Endothelial cell of umbilical vein (primary cell): ENCODE results near the gene CACNA1B. TPM values are rescaled to one million over a fixed set of nuclear protein-coding genes. Genes with fewer than 3 reads are reported as not detected.

Experiments used
- BruUV-seq: library from RNA; stranded (reverse); fragments of 400-500 nt; replicated peaks from 2 replicates; lab custom pipeline; 2021; lab: Mats Ljungman, UMichigan
- CTCF ChIA-PET: fragments of 300-600, 350-600 bp; sonication (Branson Sonifier 250); formaldehyde crosslinking; loops from one replicate; lab custom pipeline; 2021; ENCODE audit warnings: antibody characterized with exemption, inconsistent platforms; lab: Charles Lee
- POLR2A ChIA-PET: fragments of 300-600, 350-600 bp; sonication (Branson Sonifier 250); formaldehyde crosslinking; loops from one replicate; lab custom pipeline; 2021; ENCODE audit warnings: antibody characterized with exemption, inconsistent platforms; lab: Charles Lee
- DNase-seq: peaks from one replicate; pipeline ENCODE4 v3.0.0-alpha.2; 2011; ENCODE audit warnings: low read depth, low spot score
- FAIRE-seq: peaks from 2 replicates; lab custom pipeline; 2011; peaks lifted over from hg19 to GRCh38; lab: Jason Lieb, UNC
- H2AFZ ChIP-seq: 2 replicates; pipeline ENCODE4 v1.6.0; 2012; ENCODE audit warnings: low read depth, low read length, control low read depth, inconsistent platforms
- H3K27ac ChIP-seq: 2 replicates; pipeline ENCODE4 v1.5.1; 2011; ENCODE audit warnings: low read depth, mild to moderate bottlenecking, control low read depth, low read length, moderate library complexity; ENCODE audit not compliant: insufficient read depth
- H3K27me3 ChIP-seq, 2 experiments: 2 replicates each; pipeline versions ENCODE4 v1.6.0 to v1.6.1; 2011; ENCODE audit warnings: low read length in 2 of 2, mixed read lengths in 1 of 2; ENCODE audit not compliant: control insufficient read depth in 2 of 2, insufficient read depth in 2 of 2
- H3K36me3 ChIP-seq, 2 experiments: 2 replicates in 1 of 2; 3 replicates in 1 of 2; pipeline ENCODE4 v1.5.1; 2011; ENCODE audit warnings: low read length in 2 of 2, mild to moderate bottlenecking in 1 of 2, moderate library complexity in 1 of 2; ENCODE audit not compliant: control insufficient read depth in 2 of 2, insufficient read depth in 2 of 2; ENCODE audit errors: extremely low read depth in 1 of 2
- H3K4me1 ChIP-seq: 3 replicates; pipeline ENCODE4 v1.5.1; 2011; ENCODE audit warnings: mild to moderate bottlenecking, low read length; ENCODE audit not compliant: control insufficient read depth, insufficient read depth; ENCODE audit errors: extremely low read depth
- H3K4me2 ChIP-seq: 2 replicates; pipeline ENCODE4 v1.6.1; 2011; ENCODE audit warnings: low read length, control low read depth, mixed read lengths; ENCODE audit not compliant: insufficient read depth
- H3K4me3 ChIP-seq, 3 experiments: fragments of 200-600 bp in 1 of 3; sonication (generic), shearing (Covaris generic) in 1 of 3; replicated peaks in 1 of 3; 2 replicates each; pipeline ENCODE4 v1.5.1; 2011 to 2016; ENCODE audit warnings: control low read depth in 3 of 3, low read length in 3 of 3, mild to moderate bottlenecking in 2 of 3, inconsistent platforms in 1 of 3, low read depth in 1 of 3, moderate library complexity in 1 of 3; ENCODE audit not compliant: insufficient read depth in 1 of 3
- H3K79me2 ChIP-seq: 2 replicates; pipeline ENCODE4 v1.6.0; 2012; ENCODE audit warnings: low read length, inconsistent platforms; ENCODE audit not compliant: control insufficient read depth, insufficient read depth
- H3K9ac ChIP-seq: replicated peaks from 2 replicates; pipeline ENCODE3; 2011; ENCODE audit warnings: low read length, control low read depth; ENCODE audit not compliant: insufficient read depth; ENCODE audit errors: extremely low read depth
- H3K9me1 ChIP-seq: replicated peaks from 3 replicates; pipeline ENCODE4 v1.6.0; 2011; ENCODE audit warnings: mild to moderate bottlenecking, low read length; ENCODE audit not compliant: control insufficient read depth, insufficient read depth; ENCODE audit errors: extremely low read depth
- H3K9me3 ChIP-seq: replicated peaks from 2 replicates; pipeline ENCODE4 v1.5.1; 2012; ENCODE audit warnings: low read length, inconsistent platforms; ENCODE audit not compliant: control insufficient read depth, insufficient read depth
- H4K20me1 ChIP-seq: replicated peaks from 2 replicates; pipeline ENCODE3; 2011; ENCODE audit warnings: mild to moderate bottlenecking, low read length; ENCODE audit not compliant: control insufficient read depth, insufficient read depth; ENCODE audit errors: extremely low read depth
- EZH2 ChIP-seq: IDR thresholded peaks from 2 replicates; pipeline ENCODE4 v1.6.1; 2012; ENCODE audit warnings: borderline replicate concordance, low read depth, mild to moderate bottlenecking, moderate library complexity, low read length, inconsistent platforms; ENCODE audit not compliant: severe bottlenecking
- FOS ChIP-seq: IDR thresholded peaks from 2 replicates; pipeline ENCODE4 v1.6.1; 2011; ENCODE audit warnings: mild to moderate bottlenecking, low read length, moderate library complexity, borderline replicate concordance; ENCODE audit not compliant: insufficient read depth
- GATA2 ChIP-seq: IDR thresholded peaks from 2 replicates; pipeline ENCODE4 v1.7.0; 2011; ENCODE audit warnings: low read depth, mild to moderate bottlenecking, moderate library complexity, mixed read lengths, low read length; ENCODE audit not compliant: insufficient read length, insufficient read depth
- JUN ChIP-seq: IDR thresholded peaks from 2 replicates; pipeline ENCODE4 v1.6.1; 2011; ENCODE audit warnings: borderline replicate concordance, low read depth; ENCODE audit not compliant: insufficient read length, insufficient read depth
- MYC ChIP-seq: IDR thresholded peaks from one replicate; pipeline ENCODE4 v1.6.1; 2011; ENCODE audit warnings: mild to moderate bottlenecking, low read depth, low read length
- POLR2A ChIP-seq: IDR thresholded peaks from 2 replicates; pipeline ENCODE4 v1.6.1; 2012; ENCODE audit warnings: low read depth, mild to moderate bottlenecking, control low read depth, low read length
- POLR2AphosphoS5 ChIP-seq: IDR thresholded peaks from 2 replicates; pipeline ENCODE4 v1.6.1; 2012; ENCODE audit warnings: low read depth, mild to moderate bottlenecking, control low read depth, low read length, moderate library complexity; ENCODE audit not compliant: insufficient read depth
- dilution Hi-C: fragments of 300-500 bp; cut with MboI; formaldehyde crosslinking; loops from one replicate; pipeline ENCODE4 v1.15.0; 2019; ENCODE audit warnings: low sequenced_read_pairs; ENCODE audit not compliant: extremely low pct_ligation_motif_present
- intact Hi-C: fragments of 100-400 bp; cut with micrococcal nuclease; formaldehyde crosslinking; loops from one replicate; pipeline ENCODE4 v1.10.0; 2022
- polyA plus RNA-seq, 4 experiments: library from polyadenylated mRNA; depleted of rRNA in 3 of 4; stranded (reverse) in 3 of 4; unstranded in 1 of 4; fragments of >200 nt; gene quantifications; 2 replicates each; pipeline versions ENCODE4 v1.2.1 to v1.2.3, GENCODE V29; 2011 to 2012; ENCODE audit warnings: missing spikeins in 1 of 4
- total RNA-seq: library from RNA; stranded (reverse); gene quantifications from 2 replicates; pipeline ENCODE4 v1.2.3, GENCODE V29; 2021
- TF ChIP-seq, protein P1 (sequence below): IDR thresholded peaks from 2 replicates; pipeline ENCODE4 v1.6.1; 2011; ENCODE audit not compliant: insufficient read depth, insufficient read length
- TF ChIP-seq, protein P2 (sequence below), 2 donors: IDR thresholded peaks; 1 replicate in 1 of 2; 2 replicates in 1 of 2; pipeline ENCODE4 v1.5.1; 2011; ENCODE audit warnings: low read length in 2 of 2, mild to moderate bottlenecking in 2 of 2, moderate library complexity in 2 of 2, control low read depth in 1 of 2, inconsistent platforms in 1 of 2, low read depth in 1 of 2; ENCODE audit not compliant: insufficient read depth in 1 of 2; ENCODE audit errors: extremely low read depth in 1 of 2

CACNA1B gene
- total and polyA plus RNA-seq, 2 donors (not counting 3 experiments of a cell fraction or from before 2014, with no cell fraction given), result 0.11 to 0.41 TPM

GRCh38 chr9:138044485-138045383 lies 167.2 kb downstream of the CACNA1B start:
- ChIA-PET POLR2A (no interaction called here), CTCF (no interaction called here)
- no peak for FAIRE-seq
- Histone ChIP-seq H3K4me3 (no peak overlapping the region), H3K4me1 (no peaks in the 10 kb centered on the region), H3K9me1 (no peaks in the 10 kb centered on the region), H3K79me2 (no peaks in the 10 kb centered on the region), H3K9me3 (no peaks in the 10 kb centered on the region), H3K27me3 (no peaks in the 10 kb centered on the region), H3K4me2 (no peak overlapping the region), H2AFZ (no peak overlapping the region), H3K27ac (no peak overlapping the region), H3K9ac (no peak overlapping the region), H4K20me1 (no peaks in the 10 kb centered on the region), H3K36me3 (no peaks in the 10 kb centered on the region)
- no peak for DNase-seq
- TF ChIP-seq MYC (no peak), JUN (no peak), POLR2A (no peak), POLR2AphosphoS5 (no peak), FOS (no peak), EZH2 (no peak), GATA2 (no peak)
- TF ChIP-seq, protein P1, sequence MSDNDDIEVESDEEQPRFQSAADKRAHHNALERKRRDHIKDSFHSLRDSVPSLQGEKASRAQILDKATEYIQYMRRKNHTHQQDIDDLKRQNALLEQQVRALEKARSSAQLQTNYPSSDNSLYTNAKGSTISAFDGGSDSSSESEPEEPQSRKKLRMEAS, result no peak
- TF ChIP-seq, protein P2, sequence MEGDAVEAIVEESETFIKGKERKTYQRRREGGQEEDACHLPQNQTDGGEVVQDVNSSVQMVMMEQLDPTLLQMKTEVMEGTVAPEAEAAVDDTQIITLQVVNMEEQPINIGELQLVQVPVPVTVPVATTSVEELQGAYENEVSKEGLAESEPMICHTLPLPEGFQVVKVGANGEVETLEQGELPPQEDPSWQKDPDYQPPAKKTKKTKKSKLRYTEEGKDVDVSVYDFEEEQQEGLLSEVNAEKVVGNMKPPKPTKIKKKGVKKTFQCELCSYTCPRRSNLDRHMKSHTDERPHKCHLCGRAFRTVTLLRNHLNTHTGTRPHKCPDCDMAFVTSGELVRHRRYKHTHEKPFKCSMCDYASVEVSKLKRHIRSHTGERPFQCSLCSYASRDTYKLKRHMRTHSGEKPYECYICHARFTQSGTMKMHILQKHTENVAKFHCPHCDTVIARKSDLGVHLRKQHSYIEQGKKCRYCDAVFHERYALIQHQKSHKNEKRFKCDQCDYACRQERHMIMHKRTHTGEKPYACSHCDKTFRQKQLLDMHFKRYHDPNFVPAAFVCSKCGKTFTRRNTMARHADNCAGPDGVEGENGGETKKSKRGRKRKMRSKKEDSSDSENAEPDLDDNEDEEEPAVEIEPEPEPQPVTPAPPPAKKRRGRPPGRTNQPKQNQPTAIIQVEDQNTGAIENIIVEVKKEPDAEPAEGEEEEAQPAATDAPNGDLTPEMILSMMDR (IDR thresholded peaks at IDR 0.05; ENCODE audit: extremely low read depth in 1 of 2, insufficient read depth in 1 of 2, low read depth in 1 of 2, low read length in 2 of 2), result no peak
- dilution Hi-C loops (no loop called here), intact Hi-C loops (no loop called here)
- no TSS peak for BruUV-seq
